ENCODE measurements around the gene KDM6B. TPM values are rescaled to one million over a fixed set of nuclear protein-coding genes. Genes with fewer than 3 reads are reported as not detected.

Gene KDM6B
- total and polyA plus RNA-seq, 9 of the 15 experiments (the other 6 are each of a cell fraction or from before 2014, with no cell fraction given), result 0.01 to 22.9 (median 2.2) TPM

DNA sequence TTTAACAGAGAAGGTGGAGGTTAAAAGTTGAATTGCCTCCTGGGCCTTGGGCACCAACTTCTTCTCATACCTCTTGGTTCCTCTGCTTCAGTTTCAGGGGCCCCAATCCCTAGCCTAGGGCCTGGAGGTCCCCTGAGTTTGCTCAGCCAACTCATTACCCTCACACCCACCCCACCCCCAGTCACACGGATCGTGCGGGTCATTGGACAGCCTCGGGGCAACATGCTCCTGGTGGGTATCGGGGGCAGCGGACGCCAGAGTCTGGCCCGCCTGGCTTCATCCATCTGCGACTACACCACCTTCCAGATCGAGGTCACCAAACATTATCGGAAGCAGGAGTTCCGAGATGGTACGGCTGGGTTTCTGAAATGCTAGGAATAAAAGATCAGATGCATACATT, 36.0 kb upstream of the KDM6B start:
- no peaks in the 10 kb centered on the region for H3K9me3 ChIP-seq (replicated peaks; ENCODE audit: control insufficient read depth, insufficient read depth, low read depth, low read length)
- ATAC-seq (no peak), DNase-seq (ENCODE audit: extremely low read depth in 1 of 4, low spot score in 3 of 4) (no peak), FAIRE-seq (no peak)
- H3K4me2 ChIP-seq (ENCODE audit: insufficient read depth, low read length), result no peak overlapping the region
- no peak overlapping the region for H3K27ac ChIP-seq (ENCODE audit: extremely low read depth, low read depth, low read length)
- H3K9me1 ChIP-seq (ENCODE audit: control insufficient read depth, insufficient read depth, low read length), result no peaks in the 10 kb centered on the region
- 2% methylated on average over 11 of the region's 13 CpGs for WGBS (ENCODE audit: insufficient coverage, low coverage, missing lambda C conversion rate)
- in situ Hi-C loops (cut with MboI), result no loop called here
- H3K4me3 ChIP-seq, result no peak overlapping the region
- H3K4me1 ChIP-seq (replicated peaks in 1 of 2; ENCODE audit: control insufficient read depth in 2 of 2, insufficient read depth in 2 of 2, low read length in 2 of 2), result no peaks in the 10 kb centered on the region; a peak in 1 of 5 replicates
- ChIA-PET CTCF (ENCODE audit: low intra/inter-chr PET ratio) (no interaction called here), POLR2A (interaction anchor here (0.6 kb wide), 1 partner anchor 498 kb away, joined by 3 read pairs; no protein-coding TSS in a partner anchor)
- H3K36me3 ChIP-seq (ENCODE audit: control insufficient read depth, insufficient read depth, low read length), result no peaks in the 10 kb centered on the region
- no peaks in the 10 kb centered on the region for H4K20me1 ChIP-seq (replicated peaks; ENCODE audit: control insufficient read depth, insufficient read depth, low read length)
- BruUV-seq (replicated peaks), result no TSS peak
- peaks cover 25 to 65% of the 10 kb centered on the region in 2 experiments for H3K27me3 ChIP-seq (ENCODE audit: control insufficient read depth in 2 of 2, insufficient read depth in 2 of 2, low read length in 2 of 2)
- no peak overlapping the region for H2AFZ ChIP-seq (ENCODE audit: low read depth, low read length)
- no peaks in the 10 kb centered on the region for H3K79me2 ChIP-seq (ENCODE audit: control insufficient read depth, insufficient read depth, low read length)
- intact Hi-C loops (cut with micrococcal nuclease), result no loop called here
- TF ChIP-seq, protein P1, sequence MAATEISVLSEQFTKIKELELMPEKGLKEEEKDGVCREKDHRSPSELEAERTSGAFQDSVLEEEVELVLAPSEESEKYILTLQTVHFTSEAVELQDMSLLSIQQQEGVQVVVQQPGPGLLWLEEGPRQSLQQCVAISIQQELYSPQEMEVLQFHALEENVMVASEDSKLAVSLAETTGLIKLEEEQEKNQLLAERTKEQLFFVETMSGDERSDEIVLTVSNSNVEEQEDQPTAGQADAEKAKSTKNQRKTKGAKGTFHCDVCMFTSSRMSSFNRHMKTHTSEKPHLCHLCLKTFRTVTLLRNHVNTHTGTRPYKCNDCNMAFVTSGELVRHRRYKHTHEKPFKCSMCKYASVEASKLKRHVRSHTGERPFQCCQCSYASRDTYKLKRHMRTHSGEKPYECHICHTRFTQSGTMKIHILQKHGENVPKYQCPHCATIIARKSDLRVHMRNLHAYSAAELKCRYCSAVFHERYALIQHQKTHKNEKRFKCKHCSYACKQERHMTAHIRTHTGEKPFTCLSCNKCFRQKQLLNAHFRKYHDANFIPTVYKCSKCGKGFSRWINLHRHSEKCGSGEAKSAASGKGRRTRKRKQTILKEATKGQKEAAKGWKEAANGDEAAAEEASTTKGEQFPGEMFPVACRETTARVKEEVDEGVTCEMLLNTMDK (IDR thresholded peaks at IDR 0.05; ENCODE audit: borderline replicate concordance, insufficient read depth, low read depth, low read length, poor library complexity, severe bottlenecking), result no peak
- no peak for TF ChIP-seq RFX7 (CRISPR knock-in tag; IDR thresholded peaks at IDR 0.05)
- TF ChIP-seq, protein P2, sequence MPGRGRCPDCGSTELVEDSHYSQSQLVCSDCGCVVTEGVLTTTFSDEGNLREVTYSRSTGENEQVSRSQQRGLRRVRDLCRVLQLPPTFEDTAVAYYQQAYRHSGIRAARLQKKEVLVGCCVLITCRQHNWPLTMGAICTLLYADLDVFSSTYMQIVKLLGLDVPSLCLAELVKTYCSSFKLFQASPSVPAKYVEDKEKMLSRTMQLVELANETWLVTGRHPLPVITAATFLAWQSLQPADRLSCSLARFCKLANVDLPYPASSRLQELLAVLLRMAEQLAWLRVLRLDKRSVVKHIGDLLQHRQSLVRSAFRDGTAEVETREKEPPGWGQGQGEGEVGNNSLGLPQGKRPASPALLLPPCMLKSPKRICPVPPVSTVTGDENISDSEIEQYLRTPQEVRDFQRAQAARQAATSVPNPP (IDR thresholded peaks at IDR 0.05; ENCODE audit: borderline replicate concordance, insufficient read depth, insufficient read length), result no peak
- TF ChIP-seq CC2D1A (IDR thresholded peaks at IDR 0.05), result no peak
- no peak for TF ChIP-seq ZNF436 (CRISPR knock-in tag; IDR thresholded peaks at IDR 0.05)
- TF ChIP-seq PATZ1 (CRISPR knock-in tag; IDR thresholded peaks at IDR 0.05; ENCODE audit: borderline replicate concordance), result no peak
- no peak for TF ChIP-seq ESRRB (CRISPR knock-in tag; IDR thresholded peaks at IDR 0.05; ENCODE audit: borderline replicate concordance)
- no peak for TF ChIP-seq ETS1 (conservative IDR thresholded peaks at IDR 0.05; ENCODE audit: control insufficient read depth, low read depth, low read length)
- TF ChIP-seq ZNF311 (CRISPR knock-in tag; IDR thresholded peaks at IDR 0.05), result no peak
- no peak for TF ChIP-seq PHB (CRISPR knock-in tag; IDR thresholded peaks at IDR 0.05)
- H3K9ac ChIP-seq (ENCODE audit: insufficient read depth in 1 of 2, low read depth in 2 of 2, low read length in 2 of 2), result no peak overlapping the region

Measured in K562 (cell line).